AG10803 (cell line): Measurements from ENCODE around the gene COL11A2.
A peak's percentile ranks its signal among the peaks of the same experiment; 100 is the strongest.

ENCODE experiments used
- DNase-seq: peaks from one replicate; pipeline ENCODE4 v3.0.0; 2010; ENCODE audit warnings: low read depth
- H3K4me3 ChIP-seq: 2 replicates; pipeline ENCODE4 v1.5.1; 2011; ENCODE audit warnings: mild to moderate bottlenecking, low read length, control low read depth
- CTCF ChIP-seq: conservative IDR thresholded peaks from 2 replicates; pipeline ENCODE4 v1.5.1; 2011; ENCODE audit warnings: mild to moderate bottlenecking, low read length, control low read depth, inconsistent platforms

COL11A2 gene

GRCh38 chr6:33166363-33166762, 25.9 kb downstream of the COL11A2 start:
- DNase-seq: no peak
- H3K4me3 ChIP-seq: no peak overlapping the region
- TF ChIP-seq CTCF: no peak

- no peak for TF ChIP-seq CTCF
- DNase-seq: no peak
- no peak overlapping the region for H3K4me3 ChIP-seq
These were observed 26.5 kb downstream of the COL11A2 start for GRCh38 chr6:33165581-33166258.

GRCh38 chr6:33164665-33165373, 27.4 kb downstream of the COL11A2 start:
- TF ChIP-seq CTCF: no peak
- no peak for DNase-seq
- no peak overlapping the region for H3K4me3 ChIP-seq

- H3K4me3 ChIP-seq: no peak overlapping the region
- no peak for DNase-seq
- TF ChIP-seq CTCF: no peak
These were observed 28.1 kb downstream of the COL11A2 start for GRCh38 chr6:33164176-33164575.

GRCh38 chr6:33163540-33163939, 28.7 kb downstream of the COL11A2 start:
- no peak for DNase-seq
- H3K4me3 ChIP-seq: no peak overlapping the region
- TF ChIP-seq CTCF: no peak

- DNase-seq: peak; percentile 56
- H3K4me3 ChIP-seq: peak overlapping the region; percentile 56
- TF ChIP-seq CTCF: peak; percentile 75
These were observed 30.6 kb downstream of the COL11A2 start for GRCh38 chr6:33161354-33162331.
